Karpas-422 (cell line): ENCODE data around the gene AJAP1. TPM values are rescaled to one million over a fixed set of nuclear protein-coding genes. Genes with fewer than 3 reads are reported as not detected.
"Not testable (repeated sequence)": the region's sequence is repeated elsewhere in the genome, so short reads cannot be mapped to it uniquely, and the experiment has no call there.

Source experiments
- DNase-seq: peaks from one replicate; pipeline ENCODE4 v3.0.0-alpha.2; 2015
- H2AFZ ChIP-seq: fragments of 200-600 bp; sonication (generic); 2 replicates; pipeline ENCODE4 v1.6.1; 2014; ENCODE audit warnings: antibody characterized with exemption, low read length, mixed read lengths
- H3K27ac ChIP-seq: fragments of 200-600 bp; sonication (generic); 2 replicates; pipeline ENCODE4 v1.5.1; 2014; ENCODE audit warnings: mild to moderate bottlenecking, low read length, moderate library complexity
- H3K27me3 ChIP-seq: fragments of 200-600 bp; sonication (generic); 2 replicates; pipeline ENCODE4 v1.6.1; 2014; ENCODE audit warnings: low read length, mixed read lengths
- H3K36me3 ChIP-seq: fragments of 200-600 bp; sonication (generic); 2 replicates; pipeline ENCODE4 v1.6.1; 2014; ENCODE audit warnings: low read length, mixed read lengths; ENCODE audit not compliant: insufficient read depth
- H3K4me1 ChIP-seq: fragments of 200-600 bp; sonication (generic); 2 replicates; pipeline ENCODE4 v1.6.1; 2014; ENCODE audit warnings: mild to moderate bottlenecking, low read length, mixed read lengths
- H3K4me2 ChIP-seq: fragments of 200-600 bp; sonication (generic); 2 replicates; pipeline ENCODE4 v1.6.1; 2014; ENCODE audit warnings: low read length, low read depth, mild to moderate bottlenecking; ENCODE audit not compliant: poor library complexity, severe bottlenecking
- H3K4me3 ChIP-seq: fragments of 200-600 bp; sonication (generic); 2 replicates; pipeline ENCODE4 v1.5.1; 2014; ENCODE audit warnings: mild to moderate bottlenecking, antibody characterized with exemption, low read length, mixed read lengths
- H3K79me2 ChIP-seq: fragments of 200-600 bp; sonication (generic); 2 replicates; pipeline ENCODE4 v1.6.1; 2014; ENCODE audit warnings: mild to moderate bottlenecking, low read length, mixed read lengths
- H3K9ac ChIP-seq: fragments of 200-600 bp; sonication (generic); 2 replicates; pipeline ENCODE4 v1.6.0; 2014; ENCODE audit warnings: low read length
- H3K9me2 ChIP-seq: fragments of 200-600 bp; sonication (generic), shearing (Covaris generic); replicated peaks from 2 replicates; pipeline ENCODE4 v1.6.0; 2014; ENCODE audit warnings: mild to moderate bottlenecking, low read length, moderate library complexity; ENCODE audit not compliant: insufficient read depth
- H3K9me3 ChIP-seq: fragments of 300-700, 200-600 bp; sonication (generic); 2 replicates; pipeline ENCODE4 v1.6.1; 2014; ENCODE audit warnings: low read length, mixed read lengths
- H4K20me1 ChIP-seq: fragments of 200-600 bp; sonication (generic); 2 replicates; pipeline ENCODE4 v1.6.1; 2014; ENCODE audit warnings: mild to moderate bottlenecking, antibody characterized with exemption, low read length, low read depth; ENCODE audit not compliant: insufficient read depth
- total RNA-seq: library from RNA; depleted of rRNA; stranded (reverse); fragments of >200 nt; shearing (Covaris generic); gene quantifications from 2 replicates; pipeline ENCODE4 v1.2.3, GENCODE V29; 2014; ENCODE audit warnings: low replicate concordance

The AJAP1 gene
- total RNA-seq, 1 experiment from 2014 or later = not detected

DNA sequence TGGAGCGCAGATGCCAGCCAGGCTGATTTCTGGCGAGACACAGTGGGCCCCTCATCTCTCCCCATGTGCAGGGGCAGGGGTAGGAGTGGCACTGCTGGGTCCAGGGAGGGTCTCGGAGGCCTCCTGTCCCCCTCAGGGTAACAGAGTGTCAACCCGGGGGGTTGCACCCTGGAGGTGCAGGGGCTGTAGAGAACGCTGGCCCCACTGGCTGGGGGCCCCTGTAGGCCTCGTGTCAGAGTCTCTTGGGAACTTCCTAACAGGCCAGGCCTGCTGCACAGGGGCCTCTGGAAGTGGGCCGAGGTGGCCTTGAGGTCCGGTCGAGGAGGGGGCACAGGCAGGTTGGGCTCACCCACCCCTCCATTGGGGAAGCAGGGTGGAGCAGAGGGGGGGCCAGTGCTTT is 38.9 kb upstream of the AJAP1 start:
- no peak overlapping the region for H3K27ac ChIP-seq
- no peaks in the 10 kb centered on the region for H3K4me1 ChIP-seq
- H3K9me2 ChIP-seq = no peaks in the 10 kb centered on the region
- H2AFZ ChIP-seq = no peak overlapping the region
- H3K4me3 ChIP-seq = no peak overlapping the region
- no peak overlapping the region for H3K4me2 ChIP-seq
- H3K9ac ChIP-seq = no peak overlapping the region
- H4K20me1 ChIP-seq = no peaks in the 10 kb centered on the region
- H3K36me3 ChIP-seq = no peaks in the 10 kb centered on the region
- DNase-seq = no peak
- no peaks in the 10 kb centered on the region for H3K79me2 ChIP-seq
- peaks cover under 1% of the 10 kb centered on the region; the same call in 1 of the 2 replicates for H3K9me3 ChIP-seq
- H3K27me3 ChIP-seq = no peaks in the 10 kb centered on the region

DNA sequence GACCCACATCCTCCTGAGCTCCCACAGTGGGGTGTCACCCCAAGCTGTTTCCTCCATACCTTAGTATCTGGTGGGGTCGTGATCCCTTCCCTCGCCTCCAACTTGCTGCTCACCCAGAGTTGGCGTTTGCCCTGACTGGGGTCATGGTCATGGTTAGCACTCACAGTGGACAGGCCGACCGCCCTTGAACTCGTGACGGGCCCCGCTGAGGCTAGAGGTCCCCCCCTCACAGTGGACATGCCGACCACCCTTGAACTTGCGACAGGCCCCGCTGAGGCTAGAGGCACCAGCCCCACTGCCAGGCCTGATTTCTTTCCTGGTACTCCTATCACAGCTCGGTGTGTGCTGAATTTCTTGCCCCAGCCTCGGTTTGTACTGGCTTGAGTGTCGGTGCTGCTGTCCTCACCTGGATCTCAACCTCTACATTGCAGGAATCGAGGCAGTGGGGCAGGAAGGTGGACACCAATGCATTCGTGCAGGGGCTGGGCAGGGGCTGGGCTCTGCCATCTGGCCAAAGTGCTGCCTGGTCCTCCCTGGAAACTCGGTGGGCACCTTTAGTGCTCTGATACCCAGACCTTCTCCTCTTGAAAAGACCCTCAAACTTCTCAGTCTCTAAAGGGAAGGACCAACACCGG is 37.5 kb upstream of the AJAP1 start:
- H3K4me1 ChIP-seq = no peaks in the 10 kb centered on the region
- no peaks in the 10 kb centered on the region for H4K20me1 ChIP-seq
- H3K4me3 ChIP-seq = no peak overlapping the region
- no peak overlapping the region for H3K4me2 ChIP-seq
- H3K9me3 ChIP-seq = no peaks in the 10 kb centered on the region
- H3K27ac ChIP-seq = no peak overlapping the region
- no peaks in the 10 kb centered on the region for H3K36me3 ChIP-seq
- H3K27me3 ChIP-seq = no peaks in the 10 kb centered on the region
- H3K9ac ChIP-seq = no peak overlapping the region
- H2AFZ ChIP-seq = no peak overlapping the region
- H3K79me2 ChIP-seq = no peaks in the 10 kb centered on the region
- DNase-seq = no peak
- H3K9me2 ChIP-seq = no peaks in the 10 kb centered on the region

DNA sequence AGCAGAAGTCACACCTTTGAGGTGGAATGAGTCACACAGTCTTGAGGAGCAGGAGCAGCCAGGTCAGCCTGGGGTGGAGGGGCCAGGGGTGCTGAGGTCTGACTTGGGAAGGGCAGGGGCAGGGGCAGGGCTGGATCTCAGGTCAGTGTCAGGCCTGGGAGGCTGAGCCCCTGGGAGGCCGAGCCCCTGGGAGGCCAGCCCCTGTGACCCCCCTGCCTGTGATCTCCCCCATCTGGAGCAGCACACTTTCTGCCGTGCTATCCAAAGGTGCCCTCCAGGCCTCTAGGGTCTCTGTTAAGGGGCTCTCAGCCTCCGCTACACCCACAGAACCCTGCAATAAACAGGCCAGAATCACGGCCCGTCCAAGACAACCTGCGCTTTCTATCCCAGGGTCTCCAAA is 36.9 kb upstream of the AJAP1 start:
- Histone ChIP-seq H4K20me1 (no peaks in the 10 kb centered on the region), H3K4me3 (no peak overlapping the region), H3K9ac (no peak overlapping the region), H3K4me2 (no peak overlapping the region), H3K79me2 (no peaks in the 10 kb centered on the region), H3K9me3 (no peaks in the 10 kb centered on the region), H3K36me3 (no peaks in the 10 kb centered on the region), H3K27ac (no peak overlapping the region), H3K4me1 (no peaks in the 10 kb centered on the region), H3K27me3 (no peaks in the 10 kb centered on the region), H2AFZ (no peak overlapping the region), H3K9me2 (no peaks in the 10 kb centered on the region)
- no peak for DNase-seq

DNA sequence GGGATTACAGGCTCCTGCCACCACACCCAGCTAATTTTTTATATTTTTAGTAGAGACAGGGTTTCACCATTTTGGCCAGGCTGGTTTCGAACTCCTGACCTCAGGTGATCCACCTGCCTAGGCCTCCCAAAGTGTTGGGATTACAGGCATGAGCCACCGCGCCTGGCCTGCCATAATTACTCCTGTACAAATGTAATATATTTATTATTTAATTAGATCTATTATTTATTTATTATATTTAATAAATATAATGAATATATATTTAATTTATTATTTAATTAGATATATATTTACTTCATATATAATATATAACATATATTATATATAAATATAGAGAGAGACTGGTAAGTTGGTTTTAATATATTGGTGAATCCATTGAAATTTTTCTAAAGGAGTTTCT is 35.6 kb upstream of the AJAP1 start:
- H4K20me1 ChIP-seq, H3K79me2 ChIP-seq, H3K4me1 ChIP-seq, H3K9ac ChIP-seq, H3K36me3 ChIP-seq, H3K27ac ChIP-seq, H3K9me3 ChIP-seq, DNase-seq, H3K27me3 ChIP-seq, H2AFZ ChIP-seq, H3K9me2 ChIP-seq, H3K4me2 ChIP-seq, H3K4me3 ChIP-seq: not testable (repeated sequence)

DNA sequence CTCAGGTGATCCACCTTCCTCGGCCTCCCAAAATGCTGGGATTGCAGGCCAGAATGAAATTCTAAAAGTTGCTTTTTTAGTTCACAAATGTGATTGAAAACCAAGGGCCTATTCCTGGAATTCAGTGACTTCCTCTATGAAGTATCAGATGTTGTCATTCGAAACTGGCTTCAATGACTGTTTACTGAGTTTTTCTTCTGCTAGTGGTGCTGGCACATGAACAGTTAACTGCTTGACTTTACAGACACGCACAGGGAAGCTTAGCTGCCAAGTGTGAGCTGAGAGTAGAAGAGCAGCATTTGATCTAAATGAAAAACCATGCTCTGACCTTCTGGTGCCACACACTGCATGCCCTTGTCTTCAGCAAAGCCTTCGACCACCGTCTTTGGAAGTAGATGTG is 32.8 kb upstream of the AJAP1 start:
- Histone ChIP-seq H3K9me2 (no peaks in the 10 kb centered on the region), H3K27ac (no peak overlapping the region), H3K36me3 (no peaks in the 10 kb centered on the region), H3K4me1 (no peaks in the 10 kb centered on the region), H2AFZ (no peak overlapping the region), H3K4me2 (no peak overlapping the region), H3K9me3 (no peaks in the 10 kb centered on the region), H3K79me2 (no peaks in the 10 kb centered on the region), H3K27me3 (no peaks in the 10 kb centered on the region), H4K20me1 (no peaks in the 10 kb centered on the region), H3K4me3 (no peak overlapping the region), H3K9ac (no peak overlapping the region)
- no peak for DNase-seq

DNA sequence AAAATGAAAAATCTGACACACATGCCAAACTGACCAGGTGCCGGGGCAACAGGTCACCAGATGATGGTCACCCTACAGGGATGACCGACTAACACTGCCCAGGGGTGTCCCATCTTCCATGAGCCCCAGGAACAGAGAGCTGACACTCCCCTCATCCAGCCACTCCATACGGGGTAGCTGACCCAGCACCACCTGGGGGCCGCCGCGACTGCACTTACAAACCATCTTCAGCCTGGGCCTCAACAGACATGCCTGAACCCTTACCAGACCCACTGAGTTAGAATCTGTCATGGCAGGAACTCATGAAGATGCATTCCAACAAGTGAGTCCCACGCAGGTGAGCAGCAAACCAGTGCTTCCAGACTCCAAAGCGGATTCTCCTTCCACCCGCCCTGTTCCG is 31.6 kb upstream of the AJAP1 start:
- no peak overlapping the region for H3K4me2 ChIP-seq
- H3K79me2 ChIP-seq = no peaks in the 10 kb centered on the region
- H3K4me1 ChIP-seq = no peaks in the 10 kb centered on the region
- no peak overlapping the region for H3K9ac ChIP-seq
- H3K27me3 ChIP-seq = no peaks in the 10 kb centered on the region
- no peak for DNase-seq
- H3K9me3 ChIP-seq = no peaks in the 10 kb centered on the region
- no peak overlapping the region for H3K4me3 ChIP-seq
- no peak overlapping the region for H3K27ac ChIP-seq
- H3K9me2 ChIP-seq = no peaks in the 10 kb centered on the region
- H3K36me3 ChIP-seq = no peaks in the 10 kb centered on the region
- no peaks in the 10 kb centered on the region for H4K20me1 ChIP-seq
- H2AFZ ChIP-seq = no peak overlapping the region

DNA sequence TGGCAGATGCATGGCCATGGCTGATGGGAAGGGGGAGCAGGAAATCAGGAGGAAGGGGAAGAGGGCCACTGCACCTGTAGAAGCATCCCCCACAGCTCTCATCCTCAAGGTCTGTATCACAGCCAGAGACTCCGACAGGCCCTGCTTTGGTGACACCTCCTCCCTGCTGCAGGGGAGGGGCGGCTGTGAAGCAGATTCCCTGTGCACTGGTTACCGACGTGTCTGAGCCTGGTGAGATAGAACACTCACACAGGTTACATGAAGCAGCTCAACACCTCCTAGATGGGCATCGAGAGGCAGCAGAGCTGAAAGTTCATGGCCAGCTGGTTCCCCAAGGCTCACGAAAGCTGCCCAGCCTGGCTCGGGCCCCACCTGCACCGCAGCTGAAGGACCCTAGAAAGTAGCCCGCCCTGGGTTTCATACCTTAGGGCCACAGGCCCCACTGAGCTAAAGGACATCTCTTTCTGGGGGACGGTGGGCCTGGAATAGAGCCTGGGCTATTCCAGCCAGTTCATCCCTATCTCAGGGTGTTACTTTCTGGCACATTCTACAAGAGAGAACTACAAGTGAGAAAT is 30.2 kb upstream of the AJAP1 start:
- H3K4me1 ChIP-seq = no peaks in the 10 kb centered on the region
- H3K79me2 ChIP-seq = no peaks in the 10 kb centered on the region
- no peaks in the 10 kb centered on the region for H3K36me3 ChIP-seq
- no peak overlapping the region for H3K4me3 ChIP-seq
- no peaks in the 10 kb centered on the region for H4K20me1 ChIP-seq
- no peak for DNase-seq
- H2AFZ ChIP-seq = no peak overlapping the region
- H3K9me2 ChIP-seq = no peaks in the 10 kb centered on the region
- H3K9ac ChIP-seq = no peak overlapping the region
- no peak overlapping the region for H3K27ac ChIP-seq
- no peaks in the 10 kb centered on the region for H3K27me3 ChIP-seq
- no peak overlapping the region for H3K4me2 ChIP-seq
- H3K9me3 ChIP-seq = no peaks in the 10 kb centered on the region

DNA sequence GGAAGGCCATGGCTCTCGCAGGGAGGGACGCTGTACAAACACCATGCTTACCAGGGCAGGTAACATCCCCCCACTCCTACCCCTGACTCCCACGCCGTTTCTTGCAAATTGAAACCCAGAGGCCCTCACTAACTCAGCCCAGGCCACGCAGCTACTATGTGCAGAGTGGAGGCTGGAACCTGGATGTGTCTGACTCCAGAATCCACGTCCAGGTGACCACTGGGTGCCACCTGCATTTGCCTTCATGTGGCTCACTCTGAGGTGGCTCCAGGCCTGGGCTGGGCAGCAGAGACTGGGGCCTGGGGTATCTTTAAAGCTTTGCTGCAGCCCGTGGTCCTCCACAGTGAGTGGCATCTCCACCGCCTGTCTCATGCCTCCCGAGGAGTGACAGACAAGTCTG is 29.6 kb upstream of the AJAP1 start:
- no peak overlapping the region for H3K4me3 ChIP-seq
- no peaks in the 10 kb centered on the region for H3K36me3 ChIP-seq
- H3K27me3 ChIP-seq = no peaks in the 10 kb centered on the region
- H3K9ac ChIP-seq = no peak overlapping the region
- no peak for DNase-seq
- H3K79me2 ChIP-seq = no peaks in the 10 kb centered on the region
- peaks cover 1% of the 10 kb centered on the region for H3K4me1 ChIP-seq
- no peak overlapping the region for H2AFZ ChIP-seq
- H3K9me3 ChIP-seq = no peaks in the 10 kb centered on the region
- no peaks in the 10 kb centered on the region for H3K9me2 ChIP-seq
- no peaks in the 10 kb centered on the region for H4K20me1 ChIP-seq
- no peak overlapping the region for H3K4me2 ChIP-seq
- no peak overlapping the region for H3K27ac ChIP-seq
